Progenitor cell of endocrine pancreas (in vitro differentiated cells): ENCODE data around the gene LGI4. TPM values are rescaled to one million over a fixed set of nuclear protein-coding genes. Genes with fewer than 3 reads are reported as not detected.
A peak's percentile ranks its signal among the peaks of the same experiment; 100 is the strongest.

Source experiments
- DNase-seq: peaks from one replicate; pipeline ENCODE4 v3.0.0; 2021; ENCODE audit warnings: low spot score; ENCODE audit not compliant: unreplicated experiment
- H3K27ac Mint-ChIP-seq: 2 replicates; pipeline ENCODE4 v1.8.0; 2021; ENCODE audit warnings: mild to moderate bottlenecking, moderate library complexity, mixed read lengths
- H3K27me3 Mint-ChIP-seq: 2 replicates; pipeline ENCODE4 v1.8.0; 2021; ENCODE audit warnings: mixed read lengths
- H3K36me3 Mint-ChIP-seq: 2 replicates; pipeline ENCODE4 v1.8.0; 2022; ENCODE audit warnings: mixed read lengths; ENCODE audit not compliant: insufficient read depth
- H3K4me1 Mint-ChIP-seq: 2 replicates; pipeline ENCODE4 v1.8.0; 2021; ENCODE audit warnings: low read depth, mixed read lengths
- H3K4me3 Mint-ChIP-seq: 2 replicates; pipeline ENCODE4 v1.8.0; 2021; ENCODE audit warnings: low read depth, mild to moderate bottlenecking, moderate library complexity, mixed read lengths
- H3K9me3 Mint-ChIP-seq: 2 replicates; pipeline ENCODE4 v1.8.0; 2021; ENCODE audit warnings: low read depth, mixed read lengths
- CTCF ChIP-seq: fragments of 200-600 bp; sonication (generic); IDR thresholded peaks from one replicate; pipeline ENCODE4 v1.5.0; 2021; ENCODE audit warnings: antibody characterized with exemption, mild to moderate bottlenecking; ENCODE audit not compliant: unreplicated experiment
- total RNA-seq: library from RNA; stranded (reverse); gene quantifications from 2 replicates; pipeline ENCODE4 v1.2.1, GENCODE V29; 2021

The LGI4 gene
- total RNA-seq, 1 donor from 2014 or later: not detected

GRCh38 chr19:35100588-35101533 is 34.0 kb downstream of the LGI4 start:
- Mint-ChIP-seq H3K27me3 (peaks cover 5% of the 10 kb centered on the region), H3K9me3 (no peaks in the 10 kb centered on the region), H3K4me3 (no peak overlapping the region), H3K4me1 (no peaks in the 10 kb centered on the region), H3K27ac (no peak overlapping the region), H3K36me3 (no peaks in the 10 kb centered on the region)
- DNase-seq: no peak
- no peak for TF ChIP-seq CTCF

- H3K4me1 Mint-ChIP-seq: no peaks in the 10 kb centered on the region
- no peak overlapping the region for H3K4me3 Mint-ChIP-seq
- no peak overlapping the region for H3K27ac Mint-ChIP-seq
- no peaks in the 10 kb centered on the region for H3K9me3 Mint-ChIP-seq
- peaks cover 6% of the 10 kb centered on the region for H3K27me3 Mint-ChIP-seq
- no peaks in the 10 kb centered on the region for H3K36me3 Mint-ChIP-seq
- no peak for DNase-seq
- no peak for TF ChIP-seq CTCF
Observed at GRCh38 chr19:35099897-35100275, 35.0 kb downstream of the LGI4 start.

- Mint-ChIP-seq H3K4me3 (no peak overlapping the region), H3K27me3 (peaks cover 6% of the 10 kb centered on the region), H3K4me1 (no peaks in the 10 kb centered on the region), H3K27ac (no peak overlapping the region), H3K36me3 (no peaks in the 10 kb centered on the region), H3K9me3 (no peaks in the 10 kb centered on the region)
- no peak for TF ChIP-seq CTCF
- no peak for DNase-seq
Observed at GRCh38 chr19:35099155-35099896, 35.5 kb downstream of the LGI4 start.

- Mint-ChIP-seq H3K4me3 (no peak overlapping the region), H3K27ac (peak overlapping the region; percentile 41)
Observed at GRCh38 chr19:35098413-35099049, 36.3 kb downstream of the LGI4 start.

More at GRCh38 chr19:35098413-35099049, 36.3 kb downstream of the LGI4 start:
- H3K9me3 Mint-ChIP-seq: no peaks in the 10 kb centered on the region
- no peaks in the 10 kb centered on the region for H3K36me3 Mint-ChIP-seq
- peaks cover 6% of the 10 kb centered on the region for H3K27me3 Mint-ChIP-seq
- DNase-seq: no peak
- H3K4me1 Mint-ChIP-seq: no peaks in the 10 kb centered on the region
- TF ChIP-seq CTCF: no peak
